Brain pericyte (primary cell): ENCODE results near the gene RNF43.

ENCODE experiments used
- DNase-seq: peaks from one replicate; pipeline ENCODE4 v3.0.0-alpha.2; 2012; ENCODE audit warnings: low read depth, low spot score

The RNF43 gene

GRCh38 chr17:58417300-58418092, at the start of gene RNF43:
RNF43 (minus strand) TSS chr17:58417534; CDS start chr17:58415577, 1,957 bp downstream.
- peak; percentile 27 for DNase-seq

GRCh38 chr17:58455491-58455890, 38.2 kb upstream of the RNF43 start:
- no peak for DNase-seq

GRCh38 chr17:58452738-58453137, 35.4 kb upstream of the RNF43 start:
- DNase-seq = no peak

- DNase-seq = peak; percentile 42
Observed at GRCh38 chr17:58447039-58447975, 30.0 kb upstream of the RNF43 start.

- DNase-seq = no peak
Observed at GRCh38 chr17:58446086-58446485, 28.8 kb upstream of the RNF43 start.

GRCh38 chr17:58436805-58437239, 19.5 kb upstream of the RNF43 start:
- no peak for DNase-seq

- no peak for DNase-seq
Observed at GRCh38 chr17:58436245-58436644, 18.9 kb upstream of the RNF43 start.

- no peak for DNase-seq
Observed at GRCh38 chr17:58432806-58433573, 15.7 kb upstream of the RNF43 start.

GRCh38 chr17:58427807-58428206, 10.5 kb upstream of the RNF43 start:
- DNase-seq = no peak

- DNase-seq = no peak
Observed at GRCh38 chr17:58421711-58422110, 4.4 kb upstream of the RNF43 start.

- no peak for DNase-seq
Observed at GRCh38 chr17:58420827-58421226, 3.5 kb upstream of the RNF43 start.

GRCh38 chr17:58416937-58417299, 416 bp downstream of the RNF43 start:
- no peak for DNase-seq

GRCh38 chr17:58416396-58416795, 938 bp downstream of the RNF43 start:
- DNase-seq = no peak

- no peak for DNase-seq
Observed at GRCh38 chr17:58415371-58416055, 1.8 kb downstream of the RNF43 start.

GRCh38 chr17:58414596-58414997, 2.7 kb downstream of the RNF43 start:
- DNase-seq = no peak

GRCh38 chr17:58413684-58414083, 3.6 kb downstream of the RNF43 start:
- no peak for DNase-seq

- DNase-seq = no peak
Observed at GRCh38 chr17:58412961-58413586, 4.3 kb downstream of the RNF43 start.

- no peak for DNase-seq
Observed at GRCh38 chr17:58412064-58412703, 5.2 kb downstream of the RNF43 start.

GRCh38 chr17:58411408-58411894, 5.9 kb downstream of the RNF43 start:
- DNase-seq = no peak
